ENCODE measurements around the gene SLC30A7.

DNA sequence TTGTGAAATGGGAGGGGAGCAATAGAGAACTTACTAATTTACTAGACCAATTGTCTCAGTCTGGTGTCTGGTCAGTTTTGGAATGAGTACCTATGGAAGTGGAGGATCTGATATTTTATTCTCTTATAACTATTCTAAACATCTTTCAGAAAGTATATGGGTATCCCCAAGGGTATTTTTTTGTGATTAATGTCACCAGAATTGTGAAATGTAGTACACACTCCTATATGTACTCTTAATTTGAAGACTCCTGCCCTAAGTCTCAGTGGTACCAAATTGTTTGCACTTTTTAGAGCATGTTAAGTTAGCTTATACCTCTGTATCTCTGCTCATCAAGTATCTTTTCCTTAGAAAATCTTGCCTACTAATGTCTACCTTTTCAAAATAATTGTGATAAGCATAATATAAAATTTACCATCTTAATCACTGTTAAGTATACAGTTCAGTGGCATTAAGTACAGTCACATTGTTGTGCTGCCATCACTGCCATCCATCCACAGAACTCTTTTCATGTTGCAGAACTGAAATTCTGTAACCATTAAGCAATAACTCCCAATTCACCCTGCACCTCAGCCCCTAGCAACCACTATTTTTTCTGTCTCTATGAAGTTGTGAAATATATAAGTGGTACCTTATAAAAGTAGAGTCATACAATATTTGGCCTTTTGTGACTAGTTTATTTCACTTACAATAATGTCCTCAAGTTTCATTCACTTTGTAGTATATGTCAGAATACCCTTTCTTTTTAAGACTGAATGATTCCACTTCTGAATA lies 40.5 kb downstream of the SLC30A7 start:
- no peak for TF ChIP-seq CTCF (IDR thresholded peaks at IDR 0.05)
- TF ChIP-seq POLR2A (IDR thresholded peaks at IDR 0.05) = no peak

Measured in right lobe of liver (tissue), 4 donors.